HG03571 (cell line): ENCODE measurements around the gene EFHC1.

Source experiments
- ATAC-seq: cut with Tn5 transposase; IDR thresholded peaks from one replicate; pipeline ENCODE4 v1.9.1; 2021; ENCODE audit not compliant: unreplicated experiment

EFHC1 gene

GRCh38 chr6:52516269-52516668 lies 96.1 kb downstream of the EFHC1 start:
- no peak for ATAC-seq

DNA sequence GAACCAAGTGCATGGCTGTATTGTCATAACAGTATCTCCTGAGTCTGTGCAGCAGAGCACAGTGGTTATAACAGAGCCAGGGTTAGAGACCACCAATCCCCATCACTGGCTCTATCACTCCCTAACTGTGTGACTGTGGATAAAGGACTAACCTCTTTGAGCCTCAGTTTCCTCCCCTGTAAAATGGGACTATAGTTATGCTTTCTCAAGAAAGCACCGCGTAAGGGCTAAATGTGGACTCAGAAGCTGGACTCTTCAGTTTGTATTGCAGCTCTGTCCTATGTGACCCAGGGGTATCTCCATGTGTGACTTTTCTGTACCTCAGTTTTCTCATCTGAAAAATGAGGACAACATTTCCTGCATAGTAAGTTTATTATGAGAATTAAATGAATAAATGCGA lies 96.8 kb downstream of the EFHC1 start:
- no peak for ATAC-seq

GRCh38 chr6:52517502-52518278 lies 97.5 kb downstream of the EFHC1 start:
- peak; percentile 59 for ATAC-seq

- no peak for ATAC-seq
These were observed 98.3 kb downstream of the EFHC1 start for GRCh38 chr6:52518279-52518945.

- no peak for ATAC-seq
These were observed 99.5 kb downstream of the EFHC1 start for GRCh38 chr6:52519618-52520017.

- no peak for ATAC-seq
These were observed 102.0 kb downstream of the EFHC1 start for GRCh38 chr6:52522151-52522626.

DNA sequence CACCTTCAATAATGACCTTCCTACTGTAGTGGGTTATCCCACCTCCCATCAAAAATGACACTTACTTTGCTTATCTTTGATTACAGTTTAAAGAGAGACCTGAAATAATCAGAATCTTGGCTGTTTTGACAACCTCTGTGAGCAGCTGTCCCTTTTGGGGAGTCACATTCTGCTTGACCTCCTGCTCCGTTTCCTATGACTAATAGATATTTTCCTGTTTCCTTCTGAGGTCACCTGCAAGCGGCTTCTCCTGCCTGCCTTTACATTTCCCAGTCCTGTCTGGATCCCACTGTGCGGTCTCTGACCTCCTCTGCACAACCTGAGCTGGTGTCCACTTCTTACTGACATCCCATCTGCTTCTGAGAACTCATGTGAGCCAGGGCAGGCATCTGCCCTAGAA lies 102.5 kb downstream of the EFHC1 start:
- no peak for ATAC-seq

- no peak for ATAC-seq
These were observed 103.4 kb downstream of the EFHC1 start for GRCh38 chr6:52523378-52524142.

DNA sequence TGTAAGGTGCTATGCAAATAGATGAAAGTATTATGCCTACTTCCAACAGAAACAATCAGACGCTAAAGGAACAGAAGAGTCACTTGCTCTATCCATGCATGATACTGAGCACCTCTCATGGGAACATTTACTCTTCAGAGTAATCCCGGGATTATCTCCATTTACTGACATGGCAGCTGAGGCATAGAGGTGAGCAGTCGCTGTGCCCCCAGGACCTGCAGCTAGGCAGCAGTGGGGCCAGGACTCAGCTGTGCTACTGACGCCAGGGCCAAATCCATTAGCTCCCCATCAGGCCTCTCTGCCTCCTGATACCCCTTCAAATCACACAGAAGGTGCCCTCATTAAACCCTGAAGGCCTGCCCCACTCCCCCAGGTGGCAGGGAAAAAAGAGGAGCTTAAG lies 104.8 kb downstream of the EFHC1 start:
- no peak for ATAC-seq

- ATAC-seq, result no peak
These were observed 106.5 kb downstream of the EFHC1 start for GRCh38 chr6:52526634-52527033.

GRCh38 chr6:52527436-52527835 lies 107.3 kb downstream of the EFHC1 start:
- ATAC-seq, result no peak

GRCh38 chr6:52529311-52529710 lies 109.2 kb downstream of the EFHC1 start:
- ATAC-seq, result no peak

DNA sequence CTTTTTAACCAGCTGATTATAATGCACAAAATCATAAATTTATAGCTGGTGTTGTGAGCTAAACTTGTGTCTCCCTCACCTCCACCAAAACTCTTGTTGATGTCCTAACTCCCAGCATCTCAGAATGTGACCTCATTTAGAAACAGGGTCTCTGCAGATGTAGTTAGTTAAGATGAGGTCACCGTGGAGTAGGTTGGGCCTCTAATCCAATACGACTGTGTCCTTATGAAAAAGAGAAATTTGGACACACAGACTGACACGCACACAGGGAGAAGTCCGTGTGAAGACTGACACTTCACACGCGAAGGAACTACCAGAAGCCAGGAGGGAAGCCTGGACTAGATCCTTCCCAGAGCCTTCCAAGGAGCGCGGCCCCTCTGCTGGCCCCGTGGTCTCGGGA lies 110.2 kb downstream of the EFHC1 start:
- ATAC-seq, result no peak

GRCh38 chr6:52531396-52531795 lies 111.3 kb downstream of the EFHC1 start:
- no peak for ATAC-seq

DNA sequence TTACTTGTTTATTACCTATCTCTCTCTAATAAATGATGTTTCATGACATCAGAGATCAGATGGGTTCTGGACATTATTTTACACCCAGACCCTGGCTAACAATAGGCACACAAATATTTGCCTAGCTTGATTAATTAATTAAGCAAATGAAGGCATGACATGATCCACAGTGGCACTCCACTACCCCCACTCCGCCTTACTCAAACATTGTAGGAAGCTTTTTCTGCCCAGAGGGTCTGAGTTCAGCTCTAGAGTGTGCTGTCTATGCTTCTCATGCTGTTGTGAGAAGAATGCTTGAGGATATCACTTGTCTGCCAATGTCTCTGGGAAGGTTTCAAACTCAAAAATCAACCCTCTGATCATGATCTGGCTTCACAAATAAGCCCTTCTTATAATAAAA lies 111.7 kb downstream of the EFHC1 start:
- ATAC-seq, result no peak

GRCh38 chr6:52532457-52532856 lies 112.3 kb downstream of the EFHC1 start:
- ATAC-seq, result no peak

- no peak for ATAC-seq
These were observed 113.3 kb downstream of the EFHC1 start for GRCh38 chr6:52533491-52533890.

DNA sequence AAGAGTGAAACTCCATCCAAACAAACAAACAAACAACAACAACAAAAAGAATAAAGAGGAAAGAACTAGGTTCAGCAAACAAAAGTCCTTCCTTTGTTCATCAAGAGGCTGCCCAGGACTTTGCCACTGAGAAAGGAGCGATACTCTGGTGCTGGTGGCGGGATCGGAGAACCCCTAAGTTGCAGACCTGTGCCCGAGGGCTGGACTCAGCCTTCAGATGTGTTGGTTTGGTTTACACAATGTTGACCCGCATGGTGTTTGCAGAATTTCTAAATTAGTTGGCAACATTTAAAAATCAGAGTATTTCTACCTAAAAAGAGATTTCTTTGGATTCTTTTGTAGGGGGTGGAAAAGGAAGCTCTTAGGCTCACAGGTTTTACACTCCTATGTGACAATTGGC lies 114.2 kb downstream of the EFHC1 start:
- no peak for ATAC-seq

- no peak for ATAC-seq
These were observed 114.8 kb downstream of the EFHC1 start for GRCh38 chr6:52534966-52535390.

DNA sequence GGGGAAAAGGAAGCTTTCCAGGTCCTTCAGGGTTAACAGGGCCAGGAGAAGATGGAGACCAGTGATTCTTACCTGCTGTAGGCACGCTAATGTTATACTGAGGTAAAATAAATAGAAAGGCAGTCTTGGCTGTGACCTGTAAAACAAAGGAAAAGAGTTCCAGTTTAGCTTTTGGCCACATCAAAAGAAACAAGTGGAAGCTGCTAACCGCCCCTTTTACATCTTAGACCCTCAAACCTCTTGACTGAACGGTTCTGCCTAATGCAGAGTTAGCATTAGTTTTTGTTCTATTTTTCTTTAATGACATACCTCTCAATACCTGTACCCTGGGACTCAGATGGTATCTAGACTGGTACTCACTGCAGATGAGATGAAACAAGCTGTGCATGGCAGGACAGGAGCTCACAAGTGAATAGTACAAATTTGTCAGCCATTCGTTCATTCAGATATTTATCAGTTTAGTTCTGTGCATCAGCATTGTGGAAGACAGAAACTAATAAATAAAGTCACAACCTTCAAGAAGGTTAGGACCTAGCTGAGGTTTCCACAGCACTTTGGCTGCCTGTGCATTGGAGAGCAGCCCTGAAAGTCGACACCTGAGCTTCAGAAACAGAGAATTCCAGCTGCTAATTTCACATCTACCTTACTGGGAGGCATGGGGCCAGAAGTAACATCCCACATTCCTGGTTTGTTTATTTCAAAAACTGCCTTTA lies 115.7 kb downstream of the EFHC1 start:
- no peak for ATAC-seq

DNA sequence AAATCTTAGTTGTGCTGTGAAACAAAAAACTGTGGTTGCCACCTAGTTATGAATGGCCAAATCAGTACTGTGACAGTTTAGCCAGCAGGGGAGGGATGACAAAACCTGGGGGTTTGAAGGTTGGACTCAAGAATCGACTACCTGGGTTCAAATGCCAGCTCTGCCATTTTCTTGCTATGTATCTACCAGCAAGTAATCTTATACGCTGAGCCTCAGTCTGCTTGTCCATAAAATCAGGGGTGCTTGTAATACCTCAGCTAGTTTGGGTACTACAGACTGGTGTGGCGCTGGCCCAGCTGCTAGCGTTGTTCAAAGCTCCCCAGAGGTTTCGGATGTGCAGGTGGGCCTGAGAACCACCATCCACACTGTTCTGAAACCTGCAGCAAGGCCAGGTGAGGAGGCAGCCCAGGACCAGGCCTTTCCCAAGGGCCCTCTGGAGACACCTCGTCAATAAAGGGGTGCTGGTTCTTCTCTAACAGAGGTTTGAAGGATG lies 116.3 kb downstream of the EFHC1 start:
- ATAC-seq, result no peak
